Heart left ventricle (tissue), 13 donors: ENCODE results near the gene ASTN2.

Experiments
- POLR2A ChIP-seq, 2 donors: fragments of 450-650 bp; IDR thresholded peaks; one replicate each; pipeline ENCODE4 v1.6.1; 2017; ENCODE audit warnings: antibody characterized with exemption in 2 of 2, mild to moderate bottlenecking in 2 of 2, moderate library complexity in 2 of 2
- TF ChIP-seq, protein P1 (sequence below), 12 donors: fragments of 200-600 bp; sonication (generic) in 4 of 12; IDR thresholded peaks; one replicate each; pipeline versions ENCODE4 v1.5.0 to v1.8.0; 2018 to 2022; ENCODE audit warnings: antibody characterized with exemption in 12 of 12, mild to moderate bottlenecking in 5 of 12
- donor health status: ischemic (EF 13 %, LVEDD 7.1; RV severe dilation, severe dysfunction).
- donor health status: DM: no; HTN: yes; CAD: no.
- donor health status: DM: no; HTN: no; CAD: no.
- donor health status: ischemic (EF 25% LVEDD 6.9; RV normal size, moderate dysfunction).
- donor health status: ischemic (EF 25% LVEDD 5.7; RV mildly dilated, moderate dysfunction).
- donor health status: ischemic (EF 35%, LVEDD 5.7; RV mildly dilated, moderate dysfunction).
- donor health status: nonischemic (EF 11% LVEDD 7.7; RV severe dilation, severe dysfunction).
- donor health status: DM: yes; HTN: yes; CAD: no.
- donor health status: PGD.
- donor health status: ischemic (EF 29% LVEDD 5.4; RV normal size, mild dysfunction).
- donor health status: nonischemic (EF 23%, LVEDD 6.1; RV moderate dilation, normal function).

DNA sequence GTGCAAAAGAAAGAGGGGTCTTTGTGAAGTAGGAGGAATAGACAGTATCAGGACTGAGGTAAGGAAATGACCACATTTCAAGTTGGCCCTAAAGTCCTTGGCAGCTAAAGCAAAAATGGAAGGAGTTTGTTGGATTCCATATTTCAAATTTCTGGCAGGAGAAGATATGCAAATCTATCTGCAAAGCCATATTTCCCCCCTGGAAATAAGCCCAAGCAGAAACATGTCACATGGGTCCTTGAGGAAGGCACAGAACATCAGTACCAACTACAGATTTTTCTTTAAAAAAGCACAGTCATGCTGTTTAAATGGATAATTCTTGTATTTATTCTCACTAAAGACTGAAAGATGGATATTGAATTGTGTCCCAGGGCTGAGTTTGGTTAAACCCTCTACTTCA is 404.8 kb downstream of the ASTN2 start:
- TF ChIP-seq, protein P1, sequence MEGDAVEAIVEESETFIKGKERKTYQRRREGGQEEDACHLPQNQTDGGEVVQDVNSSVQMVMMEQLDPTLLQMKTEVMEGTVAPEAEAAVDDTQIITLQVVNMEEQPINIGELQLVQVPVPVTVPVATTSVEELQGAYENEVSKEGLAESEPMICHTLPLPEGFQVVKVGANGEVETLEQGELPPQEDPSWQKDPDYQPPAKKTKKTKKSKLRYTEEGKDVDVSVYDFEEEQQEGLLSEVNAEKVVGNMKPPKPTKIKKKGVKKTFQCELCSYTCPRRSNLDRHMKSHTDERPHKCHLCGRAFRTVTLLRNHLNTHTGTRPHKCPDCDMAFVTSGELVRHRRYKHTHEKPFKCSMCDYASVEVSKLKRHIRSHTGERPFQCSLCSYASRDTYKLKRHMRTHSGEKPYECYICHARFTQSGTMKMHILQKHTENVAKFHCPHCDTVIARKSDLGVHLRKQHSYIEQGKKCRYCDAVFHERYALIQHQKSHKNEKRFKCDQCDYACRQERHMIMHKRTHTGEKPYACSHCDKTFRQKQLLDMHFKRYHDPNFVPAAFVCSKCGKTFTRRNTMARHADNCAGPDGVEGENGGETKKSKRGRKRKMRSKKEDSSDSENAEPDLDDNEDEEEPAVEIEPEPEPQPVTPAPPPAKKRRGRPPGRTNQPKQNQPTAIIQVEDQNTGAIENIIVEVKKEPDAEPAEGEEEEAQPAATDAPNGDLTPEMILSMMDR (IDR thresholded peaks at IDR 0.05): no peak
- no peak for TF ChIP-seq POLR2A (IDR thresholded peaks at IDR 0.05)
